ENCODE measurements around the gene RLBP1.
A peak's percentile ranks its signal among the peaks of the same experiment; 100 is the strongest.

RLBP1 gene

DNA sequence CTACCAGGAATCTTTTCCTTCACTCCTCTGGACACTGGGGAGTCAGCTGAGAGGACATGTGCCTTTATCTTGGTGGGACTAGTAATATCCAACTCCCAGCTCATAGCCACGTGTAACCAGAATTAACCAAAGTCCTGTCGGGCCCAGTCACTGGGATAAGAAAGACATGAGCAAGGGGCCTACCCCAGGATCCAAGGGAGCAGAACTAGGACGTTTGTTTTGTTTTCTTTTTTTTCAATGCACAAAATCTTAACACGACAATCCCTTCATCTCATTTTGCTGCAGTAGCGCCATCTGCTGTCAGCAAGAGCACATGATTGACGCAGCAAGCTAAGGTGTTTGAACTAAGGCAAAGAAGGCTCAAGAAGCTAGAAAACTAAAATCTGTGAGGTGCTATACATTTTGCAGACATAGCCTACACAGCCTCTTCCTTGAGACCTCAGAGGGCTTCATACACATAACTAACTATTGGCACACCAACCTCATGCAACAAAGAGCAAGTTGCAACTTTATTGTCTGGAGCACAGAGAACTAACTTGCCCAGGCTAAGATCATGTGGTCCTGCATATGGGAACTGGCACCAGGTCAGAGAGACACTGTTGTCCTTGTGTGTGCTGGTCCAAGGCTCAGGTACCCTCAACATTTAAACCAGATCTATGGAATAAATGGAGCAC, 43.6 kb downstream of the RLBP1 start:
- peak; percentile 69 for DNase-seq

DNA sequence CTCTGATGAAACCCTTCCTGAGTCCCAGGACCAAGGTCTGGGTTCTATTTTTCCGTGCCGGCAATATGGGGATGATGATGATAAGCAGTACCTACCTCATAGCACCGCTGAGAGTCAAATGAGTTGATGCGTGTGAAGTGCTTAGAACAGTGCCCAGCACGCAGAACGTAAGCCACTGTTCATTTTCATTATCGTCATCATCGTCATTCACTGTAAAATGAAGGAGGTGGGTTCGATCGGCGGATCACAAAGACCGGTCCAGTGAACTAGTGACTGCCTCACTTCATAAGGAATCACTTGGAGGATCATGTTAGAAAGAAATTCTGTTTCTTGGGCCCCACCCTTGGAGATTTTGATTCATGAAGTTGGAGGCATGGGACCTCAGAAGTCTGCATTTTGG, 44.3 kb downstream of the RLBP1 start:
- no peak for DNase-seq

GRCh38 chr15:89175617-89176191, 45.7 kb downstream of the RLBP1 start:
- no peak for DNase-seq

- no peak for DNase-seq
Observed at GRCh38 chr15:89174476-89174875, 46.9 kb downstream of the RLBP1 start.

DNA sequence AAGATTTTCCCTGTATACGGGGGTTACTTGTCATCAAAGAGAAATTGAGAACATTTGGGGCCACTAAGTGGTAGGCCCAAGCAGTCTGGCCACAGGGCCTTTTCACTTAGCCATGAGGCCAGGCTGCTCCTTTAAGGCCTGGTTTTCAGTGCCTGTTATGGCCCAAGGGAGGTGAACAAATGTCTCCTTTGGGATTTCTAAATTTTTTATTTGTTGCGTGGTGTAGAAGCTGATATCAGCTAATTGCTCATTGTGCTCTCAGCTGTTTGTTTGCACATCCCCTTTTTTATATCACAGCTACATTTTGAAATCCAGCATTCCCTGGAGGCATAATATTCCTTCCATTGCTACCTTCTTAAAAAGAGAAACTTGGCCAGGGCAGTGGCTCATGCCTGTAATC, 48.5 kb downstream of the RLBP1 start:
- DNase-seq, result no peak

DNA sequence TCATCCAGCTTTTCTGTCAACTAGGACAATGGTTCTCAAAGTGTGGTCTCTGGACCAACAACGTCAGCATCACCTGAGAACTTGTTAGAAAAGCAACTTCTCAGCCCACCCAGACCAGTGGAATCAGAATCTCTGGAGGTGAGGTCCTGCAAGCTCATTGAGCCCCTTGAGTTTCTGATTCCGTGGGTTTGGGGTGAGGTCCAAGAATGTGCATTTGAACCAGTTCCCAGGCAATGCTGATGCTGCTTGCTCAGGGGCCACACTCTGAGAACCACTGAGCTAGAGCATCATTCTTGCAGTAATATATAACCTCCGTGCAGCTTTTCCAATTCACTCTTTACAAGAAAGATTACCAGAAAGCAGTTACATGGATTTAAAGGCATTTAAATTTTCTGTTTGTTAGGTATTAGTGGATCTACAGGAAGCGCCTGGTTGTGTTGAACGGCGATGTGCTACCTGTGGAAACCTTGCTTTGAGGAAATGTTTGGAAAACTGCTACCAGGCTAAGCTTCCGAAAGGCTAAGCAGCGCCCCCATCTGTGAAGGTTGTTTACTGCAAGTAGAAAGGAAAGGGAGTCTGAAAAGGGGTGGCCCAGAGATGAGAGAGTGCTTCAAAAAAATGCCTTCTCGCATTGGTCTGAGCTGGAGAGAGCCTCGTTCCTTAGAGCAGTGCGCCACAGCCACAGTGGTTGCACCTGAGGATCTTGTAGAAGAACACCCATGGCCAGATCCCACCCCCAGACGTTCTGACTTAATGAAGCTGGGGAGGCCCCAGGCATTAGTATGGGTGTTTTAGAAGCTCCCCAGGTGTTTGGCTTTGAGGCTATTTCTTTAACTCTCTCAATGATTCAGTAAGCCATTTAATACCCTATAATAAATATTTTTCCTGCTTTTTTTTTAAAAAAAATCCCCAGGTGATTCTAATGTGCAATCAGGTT, 50.0 kb downstream of the RLBP1 start:
- peak; percentile 35 for DNase-seq

GRCh38 chr15:89170364-89170763, 51.0 kb downstream of the RLBP1 start:
- no peak for DNase-seq

DNA sequence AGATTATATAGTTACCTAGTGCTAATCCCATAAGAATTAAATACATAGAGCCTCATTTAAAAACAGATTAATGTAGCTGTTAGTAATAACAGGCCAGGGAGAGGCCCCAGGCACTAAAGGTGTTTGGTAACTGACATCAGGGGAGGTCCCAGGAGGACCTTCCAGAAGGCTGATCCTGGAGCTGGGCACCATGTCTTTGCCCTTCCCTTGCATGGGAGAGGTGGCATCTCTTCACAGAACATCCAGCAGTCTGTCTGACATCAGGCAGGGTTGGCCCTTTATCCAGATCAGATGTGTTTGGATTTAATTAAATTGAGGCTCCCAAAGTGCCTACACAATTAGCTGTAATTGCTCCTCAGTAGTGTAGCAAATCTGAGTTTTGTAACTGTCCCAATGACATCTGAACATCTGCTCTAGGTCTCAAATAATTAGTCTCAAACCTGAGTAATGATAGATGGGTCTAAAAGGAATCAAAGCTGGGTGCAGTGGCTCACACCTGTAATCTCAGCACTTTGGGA, 53.0 kb downstream of the RLBP1 start:
- no peak for DNase-seq

- DNase-seq, result no peak
Observed at GRCh38 chr15:89167267-89168176, 53.9 kb downstream of the RLBP1 start.

DNA sequence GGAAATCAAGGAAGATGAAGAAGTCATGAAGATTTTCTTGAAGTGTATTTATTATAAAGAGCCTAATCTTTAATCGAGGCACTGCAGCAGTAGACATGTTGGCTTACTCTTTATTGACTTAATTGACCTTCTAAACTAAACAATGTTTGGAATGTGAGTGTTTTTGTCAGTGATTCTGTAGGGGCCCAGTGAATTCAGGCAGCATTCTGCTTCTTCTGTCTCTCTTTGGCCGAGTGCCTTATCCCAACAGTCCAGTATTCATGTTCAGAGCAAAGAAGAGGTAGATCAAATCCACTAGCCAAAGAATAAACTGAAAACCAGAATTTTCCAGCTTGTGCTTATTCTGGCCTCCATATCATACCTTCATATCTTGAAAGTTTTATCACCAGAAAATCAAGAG, 55.7 kb downstream of the RLBP1 start:
- DNase-seq, result no peak

DNA sequence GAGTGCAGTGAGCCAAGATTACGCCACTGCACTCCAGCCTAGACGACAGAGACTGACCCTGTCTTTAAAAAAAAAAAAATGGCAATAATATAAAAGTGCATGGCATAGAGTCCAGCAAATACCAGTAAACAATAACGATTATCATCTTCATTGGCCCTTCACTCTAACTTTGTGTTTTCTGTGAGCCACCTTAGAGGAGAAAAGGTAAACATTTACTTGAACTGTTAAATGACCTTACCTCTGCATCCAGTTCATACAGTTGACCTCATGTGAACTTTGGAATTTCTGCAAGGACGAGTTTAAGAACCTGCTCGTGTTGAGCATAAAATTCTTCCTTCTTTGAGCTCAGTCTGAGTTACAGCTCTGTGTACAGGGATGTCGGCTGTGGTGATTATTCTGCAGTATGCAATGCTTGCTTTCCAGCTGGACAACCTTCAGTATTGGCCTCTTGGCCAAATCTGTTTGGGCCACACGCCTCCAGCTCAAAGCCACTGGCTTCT, 56.6 kb downstream of the RLBP1 start:
- DNase-seq, result no peak

DNA sequence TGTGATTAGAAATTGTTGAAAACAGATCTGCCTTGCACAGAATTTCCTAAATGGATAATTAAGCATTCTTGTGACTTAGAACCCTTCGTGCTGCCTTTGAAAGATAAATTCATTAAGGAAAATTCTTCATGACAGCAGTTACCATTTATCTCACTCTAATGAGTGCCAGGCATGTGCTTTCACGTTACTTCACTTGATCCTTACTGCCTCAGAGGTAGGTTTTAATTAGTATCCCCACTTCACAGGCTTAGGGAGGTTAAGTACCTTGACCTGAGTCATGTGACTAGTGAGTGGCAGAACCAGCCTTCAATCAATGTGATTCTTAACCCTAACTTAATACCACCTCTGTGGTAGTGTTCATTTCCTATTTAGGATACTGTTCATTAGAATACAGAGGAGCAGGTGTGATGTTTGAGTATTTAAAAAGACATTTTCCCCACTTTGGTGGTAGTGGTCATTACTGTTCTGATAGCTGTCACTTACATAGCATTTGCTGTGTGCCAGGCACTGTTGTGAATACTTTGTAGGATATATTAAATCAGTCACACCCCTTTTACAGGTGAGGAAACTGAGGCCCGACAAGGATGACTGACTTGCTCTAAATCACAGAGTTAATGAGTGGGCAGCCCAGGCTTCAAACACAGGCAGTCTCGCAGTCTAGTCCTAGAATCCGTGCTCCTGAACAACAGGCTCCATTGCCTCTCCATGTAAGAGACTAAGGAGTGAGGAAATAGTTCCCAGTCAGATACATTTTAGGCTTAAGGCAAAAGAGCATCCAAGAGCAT, 57.9 kb downstream of the RLBP1 start:
- DNase-seq, result no peak

DNA sequence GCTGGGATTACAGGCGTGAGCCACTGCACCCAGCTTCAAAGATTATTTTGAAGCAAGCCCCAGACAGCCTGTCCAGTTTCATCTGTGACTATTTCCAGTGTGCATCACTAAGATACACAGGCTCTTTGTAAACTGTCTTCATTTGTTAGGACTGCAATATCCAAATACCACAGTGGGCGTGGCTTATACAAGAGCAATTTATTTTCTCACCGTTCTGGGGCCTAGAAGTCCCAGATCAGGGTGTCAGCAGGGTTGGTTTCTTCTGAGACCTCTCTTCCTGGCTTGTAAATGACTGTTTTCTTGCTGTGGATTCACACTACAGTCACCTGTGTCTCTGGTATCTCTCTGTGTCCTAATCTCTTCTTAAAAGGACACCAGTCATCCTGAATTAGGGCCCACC, 59.7 kb downstream of the RLBP1 start:
- DNase-seq, result no peak
